Breast epithelium (tissue), 4 donors: ENCODE measurements around the gene PCARE. TPM values are rescaled to one million over a fixed set of nuclear protein-coding genes. Genes with fewer than 3 reads are reported as not detected.

Source experiments
- DNase-seq, 2 donors: peaks; one replicate each; pipeline ENCODE4 v3.0.0-alpha.2; 2019; ENCODE audit warnings: low spot score in 2 of 2
- H3K27ac ChIP-seq, 2 donors: fragments of 200-600 bp; sonication (generic) in 1 of 2; one replicate each; pipeline ENCODE4 v1.5.1; 2016 to 2019; ENCODE audit warnings: mild to moderate bottlenecking in 1 of 2
- H3K27me3 ChIP-seq, 2 donors: fragments of 200-600 bp; sonication (generic) in 1 of 2; one replicate each; pipeline versions ENCODE4 v1.5.1 to v1.6.0; 2017 to 2019; ENCODE audit warnings: control low read depth in 1 of 2, mild to moderate bottlenecking in 1 of 2
- H3K36me3 ChIP-seq: fragments of 200-600 bp; one replicate; pipeline ENCODE4 v1.5.1; 2019
- H3K4me1 ChIP-seq, 2 donors: fragments of 200-600 bp; sonication (generic); one replicate each; pipeline ENCODE4 v1.5.1; 2016 to 2019; ENCODE audit warnings: control low read depth in 1 of 2
- H3K4me3 ChIP-seq, 3 donors: fragments of 200-600 bp; sonication (generic); 1 replicate in 2 of 3; 2 replicates in 1 of 3; pipeline ENCODE4 v1.5.1; 2016 to 2019; ENCODE audit warnings: mild to moderate bottlenecking in 3 of 3, moderate library complexity in 2 of 3
- H3K9me3 ChIP-seq, 2 donors: fragments of 200-600 bp; sonication (generic) in 1 of 2; one replicate each; pipeline ENCODE4 v1.5.1; 2016 to 2019; ENCODE audit warnings: control low read depth in 1 of 2
- POLR2A ChIP-seq: fragments of 450-650 bp; IDR thresholded peaks from one replicate; pipeline ENCODE4 v1.6.1; 2016; ENCODE audit warnings: antibody characterized with exemption, mild to moderate bottlenecking, moderate library complexity
- POLR2AphosphoS5 ChIP-seq, 3 donors: sonication (generic); formaldehyde crosslinking; IDR thresholded peaks; one replicate each; pipeline ENCODE4 v1.6.1; 2017; ENCODE audit warnings: antibody characterized with exemption in 3 of 3
- intact Hi-C: fragments of 100-400 bp; cut with DNase I; formaldehyde crosslinking; loops from one replicate; pipeline ENCODE4 v1.15.1; 2023; ENCODE audit warnings: low total_unique reads
- total RNA-seq, 3 donors: library from RNA; depleted of rRNA; stranded (reverse); fragments of >200 nt; gene quantifications; one replicate each; pipeline ENCODE4 v1.1.0, GENCODE V29; 2016
- TF ChIP-seq, protein P1 (sequence below), 3 donors: fragments of 450-650 bp; IDR thresholded peaks; one replicate each; pipeline ENCODE4 v1.5.1; 2016 to 2017; ENCODE audit warnings: antibody characterized with exemption in 3 of 3, mild to moderate bottlenecking in 3 of 3, moderate library complexity in 3 of 3

Gene PCARE
- total RNA-seq, 3 donors from 2014 or later, result not detected

DNA sequence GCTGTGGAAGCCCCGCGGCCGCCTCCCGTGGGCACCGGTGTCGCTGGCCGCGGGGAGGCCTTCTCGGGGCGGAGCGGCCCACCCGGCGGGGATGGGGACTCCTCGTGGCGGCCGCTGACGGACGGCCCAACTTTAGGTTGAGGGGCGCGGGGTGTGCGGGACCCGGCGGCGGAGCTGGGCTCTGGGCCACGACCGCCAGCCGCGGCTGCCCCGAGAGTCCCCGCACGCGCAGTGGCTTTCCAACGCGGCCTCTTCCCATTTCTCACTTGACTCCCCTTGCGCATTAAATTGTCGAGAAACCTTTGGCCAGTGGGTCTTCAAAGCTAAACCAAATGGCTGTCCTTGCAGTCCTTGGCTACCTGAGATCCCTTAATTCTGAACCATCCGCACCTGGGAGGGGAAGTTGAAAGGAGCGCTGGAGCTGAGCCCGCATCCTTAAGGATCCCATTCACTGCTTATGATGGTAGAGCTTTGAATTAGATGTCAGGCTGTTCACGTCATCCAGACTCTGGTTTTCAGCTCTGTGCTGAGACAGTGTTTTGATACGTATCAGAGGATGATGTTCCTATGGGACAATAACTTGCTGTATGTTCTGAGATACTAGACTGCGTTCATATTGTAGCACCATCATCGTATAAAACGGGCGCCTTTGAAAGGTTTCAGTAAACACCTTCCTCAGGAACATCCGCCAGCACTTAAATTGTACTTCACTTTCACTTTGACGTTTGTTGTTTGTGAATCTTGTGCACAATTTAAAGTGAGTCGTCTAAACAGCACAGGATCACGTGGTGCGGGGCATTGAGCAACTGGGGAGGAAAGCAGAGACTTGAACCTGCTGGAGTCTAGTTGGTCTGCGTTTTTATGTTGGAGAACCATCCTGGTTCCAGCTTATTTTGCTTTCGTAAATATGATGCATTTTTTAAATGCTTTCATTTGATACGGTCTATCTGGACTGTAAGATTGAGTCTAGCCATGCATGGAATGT is 41.8 kb upstream of the PCARE start:
- peak in 1 of 2 donors; percentile 68 for DNase-seq
- H3K4me1 ChIP-seq, result peaks cover 0 to 5% of the 10 kb centered on the region in 2 donors

GRCh38 chr2:29114946-29115609 is 40.8 kb upstream of the PCARE start, which contains the start of gene CLIP4:
CLIP4 (plus strand) TSS chr2:29115415; CDS start chr2:29121389, 5,974 bp downstream.
- intact Hi-C loops, result no loop called here
- DNase-seq, result peak in 1 of 2 donors; percentile 64
- H3K4me1 ChIP-seq, result peaks cover 0 to 5% of the 10 kb centered on the region in 2 donors
- H3K36me3 ChIP-seq, result no peaks in the 10 kb centered on the region
- H3K27ac ChIP-seq, result peak within 1 kb of the TSS; percentile 98 to 100
- TF ChIP-seq, protein P1, sequence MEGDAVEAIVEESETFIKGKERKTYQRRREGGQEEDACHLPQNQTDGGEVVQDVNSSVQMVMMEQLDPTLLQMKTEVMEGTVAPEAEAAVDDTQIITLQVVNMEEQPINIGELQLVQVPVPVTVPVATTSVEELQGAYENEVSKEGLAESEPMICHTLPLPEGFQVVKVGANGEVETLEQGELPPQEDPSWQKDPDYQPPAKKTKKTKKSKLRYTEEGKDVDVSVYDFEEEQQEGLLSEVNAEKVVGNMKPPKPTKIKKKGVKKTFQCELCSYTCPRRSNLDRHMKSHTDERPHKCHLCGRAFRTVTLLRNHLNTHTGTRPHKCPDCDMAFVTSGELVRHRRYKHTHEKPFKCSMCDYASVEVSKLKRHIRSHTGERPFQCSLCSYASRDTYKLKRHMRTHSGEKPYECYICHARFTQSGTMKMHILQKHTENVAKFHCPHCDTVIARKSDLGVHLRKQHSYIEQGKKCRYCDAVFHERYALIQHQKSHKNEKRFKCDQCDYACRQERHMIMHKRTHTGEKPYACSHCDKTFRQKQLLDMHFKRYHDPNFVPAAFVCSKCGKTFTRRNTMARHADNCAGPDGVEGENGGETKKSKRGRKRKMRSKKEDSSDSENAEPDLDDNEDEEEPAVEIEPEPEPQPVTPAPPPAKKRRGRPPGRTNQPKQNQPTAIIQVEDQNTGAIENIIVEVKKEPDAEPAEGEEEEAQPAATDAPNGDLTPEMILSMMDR (IDR thresholded peaks at IDR 0.05), result no peak
- TF ChIP-seq POLR2AphosphoS5 (IDR thresholded peaks at IDR 0.05), result peak in 2 of 3 donors; percentile 19 to 43
- TF ChIP-seq POLR2A, result peak; percentile 19
- peak within 1 kb of the TSS; percentile 79 to 94 (median 82) for H3K4me3 ChIP-seq
- no peaks in the 10 kb centered on the region for H3K27me3 ChIP-seq
- no peaks in the 10 kb centered on the region for H3K9me3 ChIP-seq

More for the DNA sequence above, 41.8 kb upstream of the PCARE start:
- intact Hi-C loops, result no loop called here
- H3K9me3 ChIP-seq, result no peaks in the 10 kb centered on the region
- H3K4me3 ChIP-seq, result peak overlapping the region; percentile 79 to 94 (median 82)
- H3K27ac ChIP-seq, result peak overlapping the region; percentile 98 to 100
- TF ChIP-seq, protein P1 (IDR thresholded peaks at IDR 0.05), result no peak
- TF ChIP-seq POLR2AphosphoS5 (IDR thresholded peaks at IDR 0.05) (peak in 2 of 3 donors; percentile 2 to 48), POLR2A (peak; percentile 12)
- H3K27me3 ChIP-seq, result no peaks in the 10 kb centered on the region
- H3K36me3 ChIP-seq, result no peaks in the 10 kb centered on the region

DNA sequence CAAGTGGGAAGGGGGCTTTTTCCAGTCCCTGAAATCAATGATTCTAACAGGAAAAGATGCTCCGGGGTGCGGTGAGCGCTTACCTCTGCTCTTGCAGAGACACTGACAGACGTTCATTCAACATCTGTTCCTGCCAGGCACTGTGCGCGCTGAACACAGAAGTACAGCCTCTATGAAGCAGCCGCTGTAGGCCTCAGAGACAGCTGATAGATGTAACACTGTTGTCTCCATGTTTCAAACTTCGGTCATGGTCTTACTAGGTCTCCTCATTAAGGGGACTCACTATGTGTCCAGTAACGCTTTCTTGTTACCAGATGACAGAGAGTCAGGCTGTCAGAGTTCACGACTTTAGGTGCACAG is 40.2 kb upstream of the PCARE start:
- intact Hi-C loops, result no loop called here

DNA sequence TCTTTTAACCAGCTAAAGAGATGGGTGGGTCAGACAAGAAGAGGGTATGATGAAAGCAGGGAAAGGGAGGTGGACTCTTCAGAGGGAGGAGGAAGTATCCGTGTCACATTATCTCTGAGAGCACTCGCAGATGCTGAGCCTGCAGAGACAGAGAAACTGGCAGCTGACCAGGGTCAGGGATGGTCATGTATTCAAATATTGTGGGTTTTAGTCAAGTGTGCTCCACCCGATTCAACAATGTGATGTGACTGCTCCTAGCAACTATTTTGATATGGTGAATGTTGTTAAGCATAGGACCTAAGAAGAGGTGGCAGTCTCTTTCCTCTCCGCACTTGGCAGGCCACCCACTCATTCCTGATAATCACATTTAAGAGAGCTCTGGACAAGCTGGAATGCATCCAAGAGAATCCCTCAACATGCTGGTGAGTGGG is 39.6 kb upstream of the PCARE start:
- peak overlapping the region in 1 of 3 donors; percentile 82 for H3K4me3 ChIP-seq
- peak in 1 of 2 donors; percentile 55 for DNase-seq
- H3K36me3 ChIP-seq, result no peaks in the 10 kb centered on the region
- no peaks in the 10 kb centered on the region for H3K9me3 ChIP-seq
- H3K27ac ChIP-seq, result peak overlapping the region; percentile 98 to 100
- TF ChIP-seq POLR2A (no peak), POLR2AphosphoS5 (IDR thresholded peaks at IDR 0.05) (no peak)
- TF ChIP-seq, protein P1 (IDR thresholded peaks at IDR 0.05), result no peak
- H3K4me1 ChIP-seq, result peaks cover 0 to 5% of the 10 kb centered on the region in 2 donors
- H3K27me3 ChIP-seq, result no peaks in the 10 kb centered on the region
- intact Hi-C loops, result no loop called here

More for the DNA sequence above, 40.2 kb upstream of the PCARE start:
- TF ChIP-seq POLR2AphosphoS5 (IDR thresholded peaks at IDR 0.05) (no peak), POLR2A (no peak)
- Histone ChIP-seq H3K9me3 (no peaks in the 10 kb centered on the region), H3K27me3 (no peaks in the 10 kb centered on the region), H3K4me3 (peak overlapping the region; percentile 79 to 94 (median 82)), H3K36me3 (no peaks in the 10 kb centered on the region), H3K4me1 (peaks cover 0 to 5% of the 10 kb centered on the region in 2 donors), H3K27ac (peak overlapping the region; percentile 98 to 100)
- peak in 1 of 2 donors; percentile 44 for DNase-seq

GRCh38 chr2:29113027-29113686 is 38.8 kb upstream of the PCARE start:
- H3K4me3 ChIP-seq, result no peak overlapping the region
- no peaks in the 10 kb centered on the region for H3K9me3 ChIP-seq
- H3K4me1 ChIP-seq, result peaks cover 0 to 5% of the 10 kb centered on the region in 2 donors
- no peaks in the 10 kb centered on the region for H3K36me3 ChIP-seq
- intact Hi-C loops, result no loop called here
- H3K27me3 ChIP-seq, result no peaks in the 10 kb centered on the region
- TF ChIP-seq, protein P1 (IDR thresholded peaks at IDR 0.05), result no peak
- TF ChIP-seq POLR2A (no peak), POLR2AphosphoS5 (IDR thresholded peaks at IDR 0.05) (no peak)
- DNase-seq, result no peak
- peak overlapping the region; percentile 98 to 100 for H3K27ac ChIP-seq
